ENCODE measurements around the gene ARMC5.

DNA sequence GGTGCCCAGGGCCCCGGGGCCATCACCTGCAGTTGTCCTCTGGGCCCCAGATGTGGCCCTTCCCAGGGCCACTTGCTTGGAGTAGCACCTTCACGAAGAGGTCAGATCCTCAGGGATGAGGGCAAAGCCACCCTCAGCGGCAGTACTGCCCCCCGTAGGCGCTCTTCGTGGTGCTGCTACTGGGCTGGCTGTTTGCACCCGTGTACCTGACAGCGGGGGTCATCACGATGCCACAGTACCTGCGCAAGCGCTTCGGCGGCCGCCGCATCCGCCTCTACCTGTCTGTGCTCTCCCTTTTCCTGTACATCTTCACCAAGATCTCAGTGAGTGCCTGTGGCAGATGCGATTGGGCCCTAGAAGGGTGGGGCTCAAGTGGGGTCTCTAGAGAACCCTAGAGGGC lies 26.3 kb downstream of the ARMC5 start:
- TF ChIP-seq TAF1 (IDR thresholded peaks at IDR 0.05; ENCODE audit: borderline replicate concordance, low read depth, low read length) (no peak), POLR2A (IDR thresholded peaks at IDR 0.05; ENCODE audit: low read depth, low read length) (no peak)
